Mammary epithelial cell (primary cell): ENCODE results near the gene NR2F1-AS1.

Experiments used
- EZH2 ChIP-seq: IDR thresholded peaks from 2 replicates; pipeline ENCODE4 v1.6.1; 2012; ENCODE audit warnings: low read length, inconsistent platforms, borderline replicate concordance
- TF ChIP-seq, protein P1 (sequence below), 2 donors: IDR thresholded peaks in 1 of 2; conservative IDR thresholded peaks in 1 of 2; 2 replicates each; pipeline ENCODE4 v1.5.1; 2011 to 2012; ENCODE audit warnings: inconsistent platforms in 2 of 2, low read length in 2 of 2, mild to moderate bottlenecking in 2 of 2, control low read depth in 1 of 2, low read depth in 1 of 2; ENCODE audit not compliant: insufficient read depth in 1 of 2; ENCODE audit errors: extremely low read depth in 1 of 2

DNA sequence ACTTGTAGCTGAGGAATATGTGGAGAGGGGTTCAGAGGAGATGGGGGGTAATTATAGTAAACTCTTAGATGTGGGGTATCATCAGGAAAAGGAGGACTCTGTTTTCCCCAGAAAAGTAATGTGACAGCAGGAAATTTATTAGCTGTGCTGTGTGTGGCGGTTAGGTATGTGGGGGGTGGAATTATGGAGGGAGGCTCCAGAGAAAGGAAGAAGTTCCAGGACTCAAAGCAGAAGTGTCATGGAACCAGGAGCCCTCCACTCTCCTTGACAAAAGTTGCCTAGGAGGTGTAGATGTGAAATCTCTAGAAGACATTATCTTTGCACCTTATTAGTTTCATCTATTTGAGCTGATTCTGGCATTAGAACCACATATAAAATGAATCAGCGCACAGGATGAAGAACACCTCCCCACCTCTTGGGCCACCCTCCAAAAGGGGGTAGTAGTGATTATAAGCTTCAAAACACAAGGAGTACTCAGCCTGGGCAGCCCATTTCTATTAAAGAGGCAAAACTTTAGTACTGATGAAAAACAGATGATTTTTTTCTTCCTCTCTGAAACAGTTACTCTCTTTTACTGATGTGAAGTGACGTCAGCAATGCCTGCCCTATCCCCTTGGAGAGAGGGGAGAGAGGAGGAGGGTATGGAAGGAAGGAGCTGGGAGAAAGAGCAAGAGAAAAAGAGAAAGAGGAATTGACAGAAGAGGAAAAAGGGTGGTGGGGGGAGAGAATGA is 20.2 kb upstream of the NR2F1-AS1 start:
- TF ChIP-seq, protein P1, sequence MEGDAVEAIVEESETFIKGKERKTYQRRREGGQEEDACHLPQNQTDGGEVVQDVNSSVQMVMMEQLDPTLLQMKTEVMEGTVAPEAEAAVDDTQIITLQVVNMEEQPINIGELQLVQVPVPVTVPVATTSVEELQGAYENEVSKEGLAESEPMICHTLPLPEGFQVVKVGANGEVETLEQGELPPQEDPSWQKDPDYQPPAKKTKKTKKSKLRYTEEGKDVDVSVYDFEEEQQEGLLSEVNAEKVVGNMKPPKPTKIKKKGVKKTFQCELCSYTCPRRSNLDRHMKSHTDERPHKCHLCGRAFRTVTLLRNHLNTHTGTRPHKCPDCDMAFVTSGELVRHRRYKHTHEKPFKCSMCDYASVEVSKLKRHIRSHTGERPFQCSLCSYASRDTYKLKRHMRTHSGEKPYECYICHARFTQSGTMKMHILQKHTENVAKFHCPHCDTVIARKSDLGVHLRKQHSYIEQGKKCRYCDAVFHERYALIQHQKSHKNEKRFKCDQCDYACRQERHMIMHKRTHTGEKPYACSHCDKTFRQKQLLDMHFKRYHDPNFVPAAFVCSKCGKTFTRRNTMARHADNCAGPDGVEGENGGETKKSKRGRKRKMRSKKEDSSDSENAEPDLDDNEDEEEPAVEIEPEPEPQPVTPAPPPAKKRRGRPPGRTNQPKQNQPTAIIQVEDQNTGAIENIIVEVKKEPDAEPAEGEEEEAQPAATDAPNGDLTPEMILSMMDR (conservative IDR thresholded peaks at IDR 0.05 in 1 of 2, IDR thresholded peaks at IDR 0.05 in 1 of 2; ENCODE audit: extremely low read depth in 1 of 2, insufficient read depth in 1 of 2, low read depth in 1 of 2, low read length in 2 of 2) = no peak
- TF ChIP-seq EZH2 = no peak
